Measurements from ENCODE around the gene SENP1.

SENP1 gene

DNA sequence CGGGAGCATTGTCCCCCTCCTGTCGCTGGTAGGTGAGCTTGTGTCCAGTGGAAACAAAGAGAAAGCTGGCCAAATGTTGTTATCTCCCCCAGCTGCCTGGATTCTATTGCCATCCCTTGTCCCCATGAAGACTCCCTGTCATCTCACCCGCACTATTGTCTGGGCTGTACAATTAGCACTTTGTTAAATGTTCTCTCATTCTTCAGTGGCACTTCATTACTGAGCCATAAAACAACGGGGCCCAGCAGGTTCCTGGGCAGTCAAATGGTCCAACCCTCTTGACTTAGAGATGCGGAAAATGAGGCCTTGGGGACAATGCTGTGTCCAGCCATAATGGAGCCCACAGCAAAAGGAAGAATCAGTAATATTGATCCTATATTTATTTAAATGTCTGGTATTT lies 88.4 kb downstream of the SENP1 start:
- Histone ChIP-seq H3K27ac (no peak overlapping the region), H3K36me3 (no peaks in the 10 kb centered on the region), H3K4me3 (ENCODE audit: low read depth, low read length) (no peak overlapping the region), H3K27me3 (ENCODE audit: insufficient read depth, low read depth, severe bottlenecking) (no peaks in the 10 kb centered on the region), H3K9me3 (ENCODE audit: severe bottlenecking) (no peaks in the 10 kb centered on the region)
- no peak for DNase-seq
- TF ChIP-seq, protein P1, sequence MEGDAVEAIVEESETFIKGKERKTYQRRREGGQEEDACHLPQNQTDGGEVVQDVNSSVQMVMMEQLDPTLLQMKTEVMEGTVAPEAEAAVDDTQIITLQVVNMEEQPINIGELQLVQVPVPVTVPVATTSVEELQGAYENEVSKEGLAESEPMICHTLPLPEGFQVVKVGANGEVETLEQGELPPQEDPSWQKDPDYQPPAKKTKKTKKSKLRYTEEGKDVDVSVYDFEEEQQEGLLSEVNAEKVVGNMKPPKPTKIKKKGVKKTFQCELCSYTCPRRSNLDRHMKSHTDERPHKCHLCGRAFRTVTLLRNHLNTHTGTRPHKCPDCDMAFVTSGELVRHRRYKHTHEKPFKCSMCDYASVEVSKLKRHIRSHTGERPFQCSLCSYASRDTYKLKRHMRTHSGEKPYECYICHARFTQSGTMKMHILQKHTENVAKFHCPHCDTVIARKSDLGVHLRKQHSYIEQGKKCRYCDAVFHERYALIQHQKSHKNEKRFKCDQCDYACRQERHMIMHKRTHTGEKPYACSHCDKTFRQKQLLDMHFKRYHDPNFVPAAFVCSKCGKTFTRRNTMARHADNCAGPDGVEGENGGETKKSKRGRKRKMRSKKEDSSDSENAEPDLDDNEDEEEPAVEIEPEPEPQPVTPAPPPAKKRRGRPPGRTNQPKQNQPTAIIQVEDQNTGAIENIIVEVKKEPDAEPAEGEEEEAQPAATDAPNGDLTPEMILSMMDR (IDR thresholded peaks at IDR 0.05; ENCODE audit: low read depth, low read length): no peak

DNA sequence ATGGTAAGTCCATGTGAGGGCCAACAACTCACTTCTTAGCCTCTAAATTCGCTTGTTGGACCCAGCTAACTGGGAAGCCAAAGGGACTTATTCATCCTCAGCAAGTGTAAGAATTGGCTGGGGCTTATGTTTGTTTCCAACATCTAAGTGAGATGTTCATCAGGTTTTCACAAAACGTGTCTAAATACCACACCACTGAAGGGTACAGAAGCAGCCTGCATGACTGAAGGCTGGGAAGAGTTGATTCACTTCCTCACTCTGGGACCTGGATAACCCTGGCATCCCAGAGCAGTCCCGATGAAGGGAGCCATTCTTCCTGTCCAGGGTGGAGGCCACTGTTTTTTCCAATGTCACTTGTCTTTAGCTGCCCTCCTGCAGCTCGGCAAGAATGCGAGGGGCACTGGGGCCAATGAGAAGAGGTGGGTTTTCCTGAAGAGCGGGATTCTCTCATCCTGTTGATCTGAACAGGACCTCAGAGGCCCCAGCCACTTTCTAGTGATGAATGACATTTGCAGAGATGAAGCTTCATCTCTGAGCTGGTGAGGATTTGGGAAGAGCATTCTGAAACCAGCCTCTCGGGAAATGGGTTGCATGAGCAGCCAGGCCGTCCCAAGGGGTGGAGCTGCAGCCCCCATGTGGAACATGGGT lies 89.4 kb downstream of the SENP1 start:
- TF ChIP-seq, protein P1 (IDR thresholded peaks at IDR 0.05; ENCODE audit: low read depth, low read length): no peak
- Histone ChIP-seq H3K36me3 (no peaks in the 10 kb centered on the region), H3K4me3 (ENCODE audit: low read depth, low read length) (no peak overlapping the region), H3K27me3 (ENCODE audit: insufficient read depth, low read depth, severe bottlenecking) (no peaks in the 10 kb centered on the region), H3K9me3 (ENCODE audit: severe bottlenecking) (no peaks in the 10 kb centered on the region), H3K27ac (no peak overlapping the region)
- DNase-seq: no peak

DNA sequence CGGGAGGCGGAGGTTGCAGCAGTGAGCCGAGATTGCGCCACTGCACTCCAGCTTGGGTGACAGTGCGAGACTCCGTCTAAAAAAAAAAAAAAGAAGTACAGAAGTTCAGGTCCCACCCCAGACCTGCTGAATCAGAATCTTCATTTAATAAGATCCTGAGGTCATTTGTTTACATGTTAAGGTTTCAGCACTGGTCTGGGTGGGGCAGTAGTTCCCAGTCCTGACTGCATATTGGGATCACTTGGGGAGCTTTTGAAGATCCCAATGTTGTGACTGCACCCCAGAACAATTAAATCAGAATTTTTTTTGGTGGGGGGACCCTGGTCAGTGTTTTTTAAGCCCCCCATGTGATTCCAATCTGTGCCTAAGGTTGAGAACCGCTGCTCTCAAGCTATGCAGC lies 89.9 kb downstream of the SENP1 start:
- Histone ChIP-seq H3K36me3 (no peaks in the 10 kb centered on the region), H3K27ac (no peak overlapping the region), H3K4me3 (ENCODE audit: low read depth, low read length) (no peak overlapping the region), H3K27me3 (ENCODE audit: insufficient read depth, low read depth, severe bottlenecking) (no peaks in the 10 kb centered on the region), H3K9me3 (ENCODE audit: severe bottlenecking) (no peaks in the 10 kb centered on the region)
- TF ChIP-seq, protein P1 (IDR thresholded peaks at IDR 0.05; ENCODE audit: low read depth, low read length): no peak
- DNase-seq: no peak

DNA sequence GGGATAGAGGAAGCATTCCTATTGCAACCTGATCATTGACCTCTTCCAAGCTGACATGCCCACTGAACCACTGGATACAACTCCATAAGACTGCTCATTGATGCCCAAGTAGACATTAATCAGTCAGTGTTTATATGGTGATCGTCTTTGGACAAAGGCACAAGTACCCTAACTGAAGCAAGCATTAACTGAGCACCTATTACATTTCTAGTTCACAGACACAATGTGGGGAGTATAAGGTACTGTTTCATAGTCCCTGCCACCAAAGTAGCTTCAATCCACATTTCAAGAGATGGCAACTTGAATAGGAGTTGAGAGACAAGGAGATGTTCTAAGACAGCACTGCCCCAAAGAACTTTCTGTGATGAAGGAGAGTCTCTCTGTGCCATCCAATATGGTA lies 90.8 kb downstream of the SENP1 start:
- no peak overlapping the region for H3K27ac ChIP-seq
- no peak overlapping the region for H3K4me3 ChIP-seq (ENCODE audit: low read depth, low read length)
- no peak for DNase-seq
- no peaks in the 10 kb centered on the region for H3K36me3 ChIP-seq
- H3K27me3 ChIP-seq (ENCODE audit: insufficient read depth, low read depth, severe bottlenecking): no peaks in the 10 kb centered on the region
- H3K9me3 ChIP-seq (ENCODE audit: severe bottlenecking): no peaks in the 10 kb centered on the region
- TF ChIP-seq, protein P1 (IDR thresholded peaks at IDR 0.05; ENCODE audit: low read depth, low read length): no peak

DNA sequence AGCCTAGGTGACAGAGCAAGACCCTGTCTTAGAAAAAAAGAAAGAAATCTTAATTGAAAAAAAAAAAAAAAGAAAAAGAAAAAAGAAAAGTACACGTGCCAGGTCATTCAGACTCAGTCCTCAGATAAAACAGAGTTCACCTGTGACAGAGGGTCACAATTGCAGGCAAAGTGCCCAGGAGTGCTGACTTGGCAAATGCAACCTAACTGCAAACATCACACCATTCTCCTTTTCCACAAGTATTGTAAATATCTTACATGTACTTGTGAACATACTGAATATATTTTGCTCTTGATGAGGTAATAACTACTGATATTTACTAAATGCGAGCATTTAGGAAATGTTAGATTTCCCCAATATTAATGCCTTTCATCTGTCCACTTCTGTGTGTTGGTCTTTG lies 92.6 kb downstream of the SENP1 start:
- Histone ChIP-seq H3K9me3 (ENCODE audit: severe bottlenecking) (no peaks in the 10 kb centered on the region), H3K36me3 (no peaks in the 10 kb centered on the region), H3K27me3 (ENCODE audit: insufficient read depth, low read depth, severe bottlenecking) (no peaks in the 10 kb centered on the region), H3K27ac (no peak overlapping the region), H3K4me3 (ENCODE audit: low read depth, low read length) (no peak overlapping the region)
- TF ChIP-seq, protein P1 (IDR thresholded peaks at IDR 0.05; ENCODE audit: low read depth, low read length): no peak
- no peak for DNase-seq

DNA sequence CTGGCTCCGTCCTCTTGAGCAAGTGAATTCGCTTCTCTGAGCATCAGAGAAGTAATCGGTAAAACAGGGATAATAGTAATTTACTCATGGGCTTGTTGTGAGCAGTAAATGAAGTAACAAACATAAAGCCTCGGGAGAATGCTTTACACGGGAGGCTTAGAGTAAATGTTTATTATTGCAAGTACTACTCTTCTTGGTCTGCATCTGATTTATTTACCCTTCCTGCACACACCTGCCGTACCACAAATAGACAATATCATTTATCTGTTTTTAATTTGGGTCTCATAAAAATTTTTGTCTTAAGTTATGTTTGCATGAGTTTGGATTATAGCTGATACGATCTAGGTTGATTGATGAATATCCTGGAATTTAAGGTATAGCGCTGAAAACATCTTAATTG lies 93.8 kb downstream of the SENP1 start:
- H3K27me3 ChIP-seq (ENCODE audit: insufficient read depth, low read depth, severe bottlenecking): no peaks in the 10 kb centered on the region
- H3K9me3 ChIP-seq (ENCODE audit: severe bottlenecking): no peaks in the 10 kb centered on the region
- TF ChIP-seq, protein P1 (IDR thresholded peaks at IDR 0.05; ENCODE audit: low read depth, low read length): no peak
- no peak overlapping the region for H3K4me3 ChIP-seq (ENCODE audit: low read depth, low read length)
- no peak for DNase-seq
- no peak overlapping the region for H3K27ac ChIP-seq
- no peaks in the 10 kb centered on the region for H3K36me3 ChIP-seq
